ENCODE measurements around the gene MED31. TPM values are rescaled to one million over a fixed set of nuclear protein-coding genes. Genes with fewer than 3 reads are reported as not detected.
A peak's percentile ranks its signal among the peaks of the same experiment; 100 is the strongest.

The MED31 gene
- total and polyA plus RNA-seq, 2 of the 13 experiments (the other 11 are each of a cell fraction or from before 2014, with no cell fraction given) = 19.0 to 20.9 TPM

DNA sequence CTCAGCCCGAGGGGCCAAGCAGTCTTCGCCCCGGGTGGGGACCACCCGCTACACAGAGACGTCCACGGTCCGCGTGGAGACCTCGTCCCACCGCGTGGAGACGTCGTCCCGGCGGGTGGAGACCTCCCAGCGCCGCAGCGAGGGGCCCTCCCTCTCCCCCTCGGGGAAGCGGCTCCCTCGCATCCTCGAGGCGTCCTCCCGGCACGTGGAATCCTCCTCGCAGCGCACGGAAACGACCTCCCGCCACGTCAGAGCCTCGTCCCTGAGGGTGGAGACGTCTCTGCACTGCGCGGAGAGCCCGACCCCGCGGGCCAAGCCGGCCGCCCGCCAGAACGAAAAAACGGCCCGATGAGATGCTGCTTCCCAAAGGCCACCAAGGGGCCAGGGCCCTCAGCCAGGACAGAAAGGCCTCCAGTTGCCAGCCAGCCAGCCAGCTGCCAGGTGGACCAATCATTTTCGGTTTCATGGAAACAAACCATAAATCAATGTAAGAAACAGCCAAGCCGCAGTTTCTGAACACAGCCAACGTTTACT, 581 bp upstream of the MED31 start (continued):
- TF ChIP-seq, protein P1, sequence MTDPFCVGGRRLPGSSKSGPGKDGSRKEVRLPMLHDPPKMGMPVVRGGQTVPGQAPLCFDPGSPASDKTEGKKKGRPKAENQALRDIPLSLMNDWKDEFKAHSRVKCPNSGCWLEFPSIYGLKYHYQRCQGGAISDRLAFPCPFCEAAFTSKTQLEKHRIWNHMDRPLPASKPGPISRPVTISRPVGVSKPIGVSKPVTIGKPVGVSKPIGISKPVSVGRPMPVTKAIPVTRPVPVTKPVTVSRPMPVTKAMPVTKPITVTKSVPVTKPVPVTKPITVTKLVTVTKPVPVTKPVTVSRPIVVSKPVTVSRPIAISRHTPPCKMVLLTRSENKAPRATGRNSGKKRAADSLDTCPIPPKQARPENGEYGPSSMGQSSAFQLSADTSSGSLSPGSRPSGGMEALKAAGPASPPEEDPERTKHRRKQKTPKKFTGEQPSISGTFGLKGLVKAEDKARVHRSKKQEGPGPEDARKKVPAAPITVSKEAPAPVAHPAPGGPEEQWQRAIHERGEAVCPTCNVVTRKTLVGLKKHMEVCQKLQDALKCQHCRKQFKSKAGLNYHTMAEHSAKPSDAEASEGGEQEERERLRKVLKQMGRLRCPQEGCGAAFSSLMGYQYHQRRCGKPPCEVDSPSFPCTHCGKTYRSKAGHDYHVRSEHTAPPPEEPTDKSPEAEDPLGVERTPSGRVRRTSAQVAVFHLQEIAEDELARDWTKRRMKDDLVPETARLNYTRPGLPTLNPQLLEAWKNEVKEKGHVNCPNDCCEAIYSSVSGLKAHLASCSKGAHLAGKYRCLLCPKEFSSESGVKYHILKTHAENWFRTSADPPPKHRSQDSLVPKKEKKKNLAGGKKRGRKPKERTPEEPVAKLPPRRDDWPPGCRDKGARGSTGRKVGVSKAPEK (CRISPR knock-in tag; IDR thresholded peaks at IDR 0.05; ENCODE audit: borderline replicate concordance) = no peak
- TF ChIP-seq ZNF749 (CRISPR knock-in tag; IDR thresholded peaks at IDR 0.05; ENCODE audit: borderline replicate concordance) = peak; percentile 99
- TF ChIP-seq, protein P2, sequence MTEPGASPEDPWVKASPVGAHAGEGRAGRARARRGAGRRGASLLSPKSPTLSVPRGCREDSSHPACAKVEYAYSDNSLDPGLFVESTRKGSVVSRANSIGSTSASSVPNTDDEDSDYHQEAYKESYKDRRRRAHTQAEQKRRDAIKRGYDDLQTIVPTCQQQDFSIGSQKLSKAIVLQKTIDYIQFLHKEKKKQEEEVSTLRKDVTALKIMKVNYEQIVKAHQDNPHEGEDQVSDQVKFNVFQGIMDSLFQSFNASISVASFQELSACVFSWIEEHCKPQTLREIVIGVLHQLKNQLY (CRISPR knock-in tag; IDR thresholded peaks at IDR 0.05) = peak; percentile 38; the same call in 1 of the 2 replicates
- peak; percentile 98 for TF ChIP-seq ZNF550 (CRISPR knock-in tag; IDR thresholded peaks at IDR 0.05; ENCODE audit: borderline replicate concordance)
- peak; percentile 83; the same call in 1 of the 2 replicates for TF ChIP-seq ZNF205 (CRISPR knock-in tag; IDR thresholded peaks at IDR 0.05)
- TF ChIP-seq, protein P3, sequence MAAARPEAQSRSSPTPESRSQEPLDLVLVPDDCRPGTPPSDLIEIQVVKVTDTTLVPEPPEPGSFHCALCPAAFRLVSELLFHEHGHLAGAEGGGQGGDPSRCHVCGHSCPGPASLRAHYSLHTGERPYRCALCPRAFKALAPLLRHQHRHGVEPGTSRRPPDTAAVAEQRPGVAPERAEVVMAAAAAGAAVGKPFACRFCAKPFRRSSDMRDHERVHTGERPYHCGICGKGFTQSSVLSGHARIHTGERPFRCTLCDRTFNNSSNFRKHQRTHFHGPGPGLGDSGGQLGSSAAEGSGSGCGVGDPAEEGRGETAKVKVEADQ (CRISPR knock-in tag; IDR thresholded peaks at IDR 0.05; ENCODE audit: borderline replicate concordance) = peak; percentile 81; the same call in 1 of the 2 replicates
- TF ChIP-seq NFYB (CRISPR knock-in tag; IDR thresholded peaks at IDR 0.05) = no peak; the same call in 1 of the 2 replicates
- TF ChIP-seq ZKSCAN8 (CRISPR knock-in tag; IDR thresholded peaks at IDR 0.05; ENCODE audit: borderline replicate concordance) = 0 out of 2 replicates have a peak, but pooled peaks have one; percentile 29
- TF ChIP-seq ZNF780A (CRISPR knock-in tag; IDR thresholded peaks at IDR 0.05) = peak; percentile 98
- TF ChIP-seq, protein P4, sequence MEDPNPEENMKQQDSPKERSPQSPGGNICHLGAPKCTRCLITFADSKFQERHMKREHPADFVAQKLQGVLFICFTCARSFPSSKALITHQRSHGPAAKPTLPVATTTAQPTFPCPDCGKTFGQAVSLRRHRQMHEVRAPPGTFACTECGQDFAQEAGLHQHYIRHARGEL (CRISPR knock-in tag; IDR thresholded peaks at IDR 0.05) = peak; percentile 85; the same call in 1 of the 2 replicates
- TF ChIP-seq NR2C2 (CRISPR knock-in tag; IDR thresholded peaks at IDR 0.05; ENCODE audit: borderline replicate concordance) = peak; percentile 76; the same call in 1 of the 2 replicates
- TF ChIP-seq, protein P5, sequence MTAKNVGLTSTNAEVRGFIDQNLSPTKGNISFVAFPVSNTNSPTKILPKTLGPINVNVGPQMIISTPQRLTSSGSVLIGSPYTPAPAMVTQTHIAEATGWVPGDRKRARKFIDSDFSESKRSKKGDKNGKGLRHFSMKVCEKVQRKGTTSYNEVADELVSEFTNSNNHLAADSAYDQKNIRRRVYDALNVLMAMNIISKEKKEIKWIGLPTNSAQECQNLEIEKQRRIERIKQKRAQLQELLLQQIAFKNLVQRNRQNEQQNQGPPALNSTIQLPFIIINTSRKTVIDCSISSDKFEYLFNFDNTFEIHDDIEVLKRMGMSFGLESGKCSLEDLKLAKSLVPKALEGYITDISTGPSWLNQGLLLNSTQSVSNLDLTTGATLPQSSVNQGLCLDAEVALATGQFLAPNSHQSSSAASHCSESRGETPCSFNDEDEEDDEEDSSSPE (CRISPR knock-in tag; IDR thresholded peaks at IDR 0.05) = peak; percentile 93
- TF ChIP-seq PAX8 (CRISPR knock-in tag; IDR thresholded peaks at IDR 0.05; ENCODE audit: borderline replicate concordance) = no peak
- TF ChIP-seq KLF16 (CRISPR knock-in tag; IDR thresholded peaks at IDR 0.05) = peak; percentile 82 to 96; a peak in 3 of 4 replicates
- TF ChIP-seq FOXM1 (CRISPR knock-in tag; IDR thresholded peaks at IDR 0.05) = no peak
- TF ChIP-seq, protein P6, sequence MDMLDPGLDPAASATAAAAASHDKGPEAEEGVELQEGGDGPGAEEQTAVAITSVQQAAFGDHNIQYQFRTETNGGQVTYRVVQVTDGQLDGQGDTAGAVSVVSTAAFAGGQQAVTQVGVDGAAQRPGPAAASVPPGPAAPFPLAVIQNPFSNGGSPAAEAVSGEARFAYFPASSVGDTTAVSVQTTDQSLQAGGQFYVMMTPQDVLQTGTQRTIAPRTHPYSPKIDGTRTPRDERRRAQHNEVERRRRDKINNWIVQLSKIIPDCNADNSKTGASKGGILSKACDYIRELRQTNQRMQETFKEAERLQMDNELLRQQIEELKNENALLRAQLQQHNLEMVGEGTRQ (IDR thresholded peaks at IDR 0.05; ENCODE audit: low read depth, low read length) = no peak
- TF ChIP-seq, protein P6 (CRISPR knock-in tag; IDR thresholded peaks at IDR 0.05; ENCODE audit: borderline replicate concordance) = peak; percentile 43; the same call in 1 of the 2 replicates
- TF ChIP-seq ZNF260 (CRISPR knock-in tag; IDR thresholded peaks at IDR 0.05; ENCODE audit: borderline replicate concordance, low read depth) = peak; percentile 95
- peak; percentile 99 for TF ChIP-seq ATF7-NPFF (CRISPR knock-in tag; IDR thresholded peaks at IDR 0.05; ENCODE audit: low read depth)
- TF ChIP-seq, protein P7, sequence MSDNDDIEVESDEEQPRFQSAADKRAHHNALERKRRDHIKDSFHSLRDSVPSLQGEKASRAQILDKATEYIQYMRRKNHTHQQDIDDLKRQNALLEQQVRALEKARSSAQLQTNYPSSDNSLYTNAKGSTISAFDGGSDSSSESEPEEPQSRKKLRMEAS (IDR thresholded peaks at IDR 0.05) = peak; percentile 99
- peak; percentile 99 for TF ChIP-seq NRL (CRISPR knock-in tag; IDR thresholded peaks at IDR 0.05; ENCODE audit: borderline replicate concordance)

Measured in HepG2 (cell line).